ENCODE measurements around the gene TRABD. TPM values are rescaled to one million over a fixed set of nuclear protein-coding genes. Genes with fewer than 3 reads are reported as not detected.

TRABD gene
- polyA plus RNA-seq, 1 donor (not counting 4 experiments of a cell fraction or from before 2014, with no cell fraction given) = 22.7 TPM

DNA sequence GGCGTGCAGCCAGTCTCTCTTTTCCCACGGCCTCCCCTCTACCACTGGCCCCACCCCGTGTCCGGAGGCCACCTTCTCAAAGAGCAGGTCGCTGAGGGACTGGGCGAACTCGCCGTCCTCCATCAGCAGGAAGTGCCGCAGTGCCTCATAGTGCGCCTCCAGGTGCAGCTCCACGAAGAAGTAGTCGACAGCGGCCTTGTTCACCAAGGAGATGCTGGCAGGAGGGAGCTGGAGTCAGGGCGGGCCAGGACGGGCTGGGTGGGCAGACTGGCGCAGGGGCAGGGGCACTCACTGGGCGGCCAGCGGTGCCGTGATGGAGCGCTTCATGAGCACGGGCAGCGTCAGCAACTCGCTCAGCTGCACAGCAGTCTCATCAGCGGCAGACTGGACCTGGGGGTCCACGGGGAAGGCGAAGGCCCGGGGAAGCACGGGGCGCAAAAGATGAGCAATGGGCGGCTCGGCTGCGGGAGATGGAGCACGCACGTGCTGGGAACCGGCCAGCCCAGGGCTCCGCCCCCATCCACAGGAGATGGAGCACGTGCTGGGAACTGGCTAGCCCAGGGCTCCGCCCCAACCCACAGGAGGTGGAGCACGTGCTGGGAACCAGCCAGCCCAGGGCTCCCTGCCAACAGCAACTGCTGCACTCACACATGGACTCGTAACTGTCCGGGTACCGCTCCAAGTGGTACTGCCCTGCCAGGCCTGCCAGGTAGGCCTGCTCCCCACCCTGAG is 33.4 kb downstream of the TRABD start:
- Histone ChIP-seq H3K79me2 (ENCODE audit: control insufficient read depth, insufficient read depth, low read length) (peaks cover 6% of the 10 kb centered on the region), H3K4me1 (ENCODE audit: control insufficient read depth, extremely low read depth, insufficient read depth, low read length) (no peaks in the 10 kb centered on the region), H3K27me3 (ENCODE audit: control insufficient read depth, extremely low read depth, insufficient read depth, low read length) (no peaks in the 10 kb centered on the region), H3K36me3 (ENCODE audit: control insufficient read depth in 2 of 2, extremely low read depth in 1 of 2, insufficient read depth in 2 of 2, low read length in 2 of 2) (peaks cover 28 to 55% of the 10 kb centered on the region in 2 experiments), H3K4me3 (ENCODE audit: control insufficient read depth in 2 of 3, extremely low read depth in 1 of 3, insufficient read depth in 2 of 3, low read depth in 1 of 3, low read length in 3 of 3) (no peak overlapping the region), H3K9me3 (ENCODE audit: control insufficient read depth, low read depth, low read length) (no peaks in the 10 kb centered on the region), H4K20me1 (ENCODE audit: control insufficient read depth, extremely low read depth, insufficient read depth, low read length) (no peaks in the 10 kb centered on the region), H3K9me1 (ENCODE audit: control insufficient read depth, extremely low read depth, insufficient read depth, low read length) (no peaks in the 10 kb centered on the region), H3K9ac (ENCODE audit: control insufficient read depth, extremely low read depth, insufficient read depth, low read length) (no peak overlapping the region), H3K27ac (ENCODE audit: control insufficient read depth, insufficient read depth, low read length) (no peak overlapping the region), H3K4me2 (ENCODE audit: control insufficient read depth, extremely low read depth, insufficient read depth, low read depth, low read length) (no peak overlapping the region), H2AFZ (ENCODE audit: control insufficient read depth, low read length) (no peak overlapping the region)
- no peak for DNase-seq (ENCODE audit: low read depth, low spot score)
- TF ChIP-seq, protein P1, sequence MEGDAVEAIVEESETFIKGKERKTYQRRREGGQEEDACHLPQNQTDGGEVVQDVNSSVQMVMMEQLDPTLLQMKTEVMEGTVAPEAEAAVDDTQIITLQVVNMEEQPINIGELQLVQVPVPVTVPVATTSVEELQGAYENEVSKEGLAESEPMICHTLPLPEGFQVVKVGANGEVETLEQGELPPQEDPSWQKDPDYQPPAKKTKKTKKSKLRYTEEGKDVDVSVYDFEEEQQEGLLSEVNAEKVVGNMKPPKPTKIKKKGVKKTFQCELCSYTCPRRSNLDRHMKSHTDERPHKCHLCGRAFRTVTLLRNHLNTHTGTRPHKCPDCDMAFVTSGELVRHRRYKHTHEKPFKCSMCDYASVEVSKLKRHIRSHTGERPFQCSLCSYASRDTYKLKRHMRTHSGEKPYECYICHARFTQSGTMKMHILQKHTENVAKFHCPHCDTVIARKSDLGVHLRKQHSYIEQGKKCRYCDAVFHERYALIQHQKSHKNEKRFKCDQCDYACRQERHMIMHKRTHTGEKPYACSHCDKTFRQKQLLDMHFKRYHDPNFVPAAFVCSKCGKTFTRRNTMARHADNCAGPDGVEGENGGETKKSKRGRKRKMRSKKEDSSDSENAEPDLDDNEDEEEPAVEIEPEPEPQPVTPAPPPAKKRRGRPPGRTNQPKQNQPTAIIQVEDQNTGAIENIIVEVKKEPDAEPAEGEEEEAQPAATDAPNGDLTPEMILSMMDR (optimal IDR thresholded peaks at IDR 0.05 in 1 of 3, IDR thresholded peaks at IDR 0.05 in 1 of 3, conservative IDR thresholded peaks at IDR 0.05 in 1 of 3; ENCODE audit: extremely low read depth in 1 of 3, insufficient read depth in 2 of 3, low read length in 3 of 3) = no peak
- TF ChIP-seq EZH2 (IDR thresholded peaks at IDR 0.05; ENCODE audit: low read length) = no peak
- dilution Hi-C loops (cut with MboI; ENCODE audit: extremely low pct_ligation_motif_present, low sequenced_read_pairs) = no loop called here
- FAIRE-seq = peak; percentile 32

- Histone ChIP-seq H3K27ac (ENCODE audit: control insufficient read depth, insufficient read depth, low read length) (no peak overlapping the region), H3K9ac (ENCODE audit: control insufficient read depth, extremely low read depth, insufficient read depth, low read length) (no peak overlapping the region)
Observed at GRCh38 chr22:50219800-50220602, 34.3 kb downstream of the TRABD start.

More at GRCh38 chr22:50219800-50220602, 34.3 kb downstream of the TRABD start:
- no peak for TF ChIP-seq EZH2 (IDR thresholded peaks at IDR 0.05; ENCODE audit: low read length)
- TF ChIP-seq, protein P1 (optimal IDR thresholded peaks at IDR 0.05 in 1 of 3, IDR thresholded peaks at IDR 0.05 in 1 of 3, conservative IDR thresholded peaks at IDR 0.05 in 1 of 3; ENCODE audit: extremely low read depth in 1 of 3, insufficient read depth in 2 of 3, low read length in 3 of 3) = no peak
- DNase-seq (ENCODE audit: low read depth, low spot score) (no peak), FAIRE-seq (no peak)
- Histone ChIP-seq H3K79me2 (ENCODE audit: control insufficient read depth, insufficient read depth, low read length) (peaks cover 3% of the 10 kb centered on the region), H3K9me1 (ENCODE audit: control insufficient read depth, extremely low read depth, insufficient read depth, low read length) (no peaks in the 10 kb centered on the region), H3K9me3 (ENCODE audit: control insufficient read depth, low read depth, low read length) (no peaks in the 10 kb centered on the region), H3K36me3 (ENCODE audit: control insufficient read depth in 2 of 2, extremely low read depth in 1 of 2, insufficient read depth in 2 of 2, low read length in 2 of 2) (peaks cover 24 to 55% of the 10 kb centered on the region in 2 experiments), H2AFZ (ENCODE audit: control insufficient read depth, low read length) (no peak overlapping the region), H3K4me1 (ENCODE audit: control insufficient read depth, extremely low read depth, insufficient read depth, low read length) (no peaks in the 10 kb centered on the region), H4K20me1 (ENCODE audit: control insufficient read depth, extremely low read depth, insufficient read depth, low read length) (no peaks in the 10 kb centered on the region), H3K4me2 (ENCODE audit: control insufficient read depth, extremely low read depth, insufficient read depth, low read depth, low read length) (no peak overlapping the region), H3K4me3 (ENCODE audit: control insufficient read depth in 2 of 3, extremely low read depth in 1 of 3, insufficient read depth in 2 of 3, low read depth in 1 of 3, low read length in 3 of 3) (no peak overlapping the region), H3K27me3 (ENCODE audit: control insufficient read depth, extremely low read depth, insufficient read depth, low read length) (no peaks in the 10 kb centered on the region)
- dilution Hi-C loops (cut with MboI; ENCODE audit: extremely low pct_ligation_motif_present, low sequenced_read_pairs) = no loop called here

All from keratinocyte (primary cell).